Measurements from ENCODE around the gene BTBD9. TPM values are rescaled to one million over a fixed set of nuclear protein-coding genes. Genes with fewer than 3 reads are reported as not detected.

The BTBD9 gene
- polyA plus RNA-seq, 2 of the 4 experiments (the other 2 are of a cell fraction), result 2.3 to 4.6 TPM

- 90% methylated on average over 2 of the region's 2 CpGs for WGBS (ENCODE audit: missing lambda C conversion rate)
Measured at GRCh38 chr6:38364775-38365174, 275.0 kb downstream of the BTBD9 start.

GRCh38 chr6:38364127-38364526 is 275.6 kb downstream of the BTBD9 start:
- H3K4me2 ChIP-seq, result no peak overlapping the region
- ChIA-PET CTCF (no interaction called here), POLR2A (no interaction called here)
- H3K27ac ChIP-seq, result no peak overlapping the region
- no peaks in the 10 kb centered on the region for H3K9me3 ChIP-seq
- no peak for TF ChIP-seq EP300 (IDR thresholded peaks at IDR 0.05)
- DNase-seq (ENCODE audit: low read depth in 1 of 2, low spot score in 1 of 2) (no peak), FAIRE-seq (no peak), ATAC-seq (no peak)
- H3K4me3 ChIP-seq, result no peak overlapping the region
- WGBS (ENCODE audit: missing lambda C conversion rate), result 85% methylated on average over 3 of the region's 3 CpGs
- no peaks in the 10 kb centered on the region; the same call in 2 of the 3 replicates for H3K4me1 ChIP-seq

More at GRCh38 chr6:38364775-38365174, 275.0 kb downstream of the BTBD9 start:
- Histone ChIP-seq H3K4me2 (no peak overlapping the region), H3K4me3 (no peak overlapping the region), H3K4me1 (no peaks in the 10 kb centered on the region), H3K27ac (no peak overlapping the region), H3K9me3 (no peaks in the 10 kb centered on the region)
- ChIA-PET CTCF (no interaction called here), POLR2A (no interaction called here)
- ATAC-seq, result no peak
- no peak for DNase-seq (ENCODE audit: low read depth in 1 of 2, low spot score in 1 of 2)
- TF ChIP-seq HOXA7 (CRISPR knock-in tag; IDR thresholded peaks at IDR 0.05) (no peak), GATA3 (IDR thresholded peaks at IDR 0.05; ENCODE audit: borderline replicate concordance) (no peak), RARB (CRISPR knock-in tag; IDR thresholded peaks at IDR 0.05) (no peak), RAD21 (conservative IDR thresholded peaks at IDR 0.05 in 1 of 2, IDR thresholded peaks at IDR 0.05 in 1 of 2) (no peak), EHMT2 (IDR thresholded peaks at IDR 0.05; ENCODE audit: low read depth) (no peak), MAX (IDR thresholded peaks at IDR 0.05) (no peak)
- no peak for FAIRE-seq

- TF ChIP-seq EHMT2 (IDR thresholded peaks at IDR 0.05; ENCODE audit: low read depth) (no peak), MAFK (IDR thresholded peaks at IDR 0.05; ENCODE audit: partially characterized antibody) (no peak)
- ChIA-PET CTCF (no interaction called here), POLR2A (no interaction called here)
- DNase-seq (ENCODE audit: low read depth in 1 of 2, low spot score in 1 of 2), result no peak
- no peak for ATAC-seq
- 30% methylated on average over 4 of the region's 4 CpGs for WGBS (ENCODE audit: missing lambda C conversion rate)
- Histone ChIP-seq H3K4me1 (peaks cover 9% of the 10 kb centered on the region; the same call in 2 of the 3 replicates), H3K9me3 (no peaks in the 10 kb centered on the region), H3K4me3 (no peak overlapping the region), H3K27ac (no peak overlapping the region), H3K4me2 (no peak overlapping the region)
- no peak for FAIRE-seq
Measured at GRCh38 chr6:38355519-38355918, 284.2 kb downstream of the BTBD9 start.

GRCh38 chr6:38354905-38355304 is 284.8 kb downstream of the BTBD9 start:
- no peak overlapping the region for H3K4me2 ChIP-seq
- 100% methylated on average over 1 of the region's 1 CpG for WGBS (ENCODE audit: missing lambda C conversion rate)
- DNase-seq (ENCODE audit: low read depth in 1 of 2, low spot score in 1 of 2), result no peak
- POLR2A ChIA-PET, result no interaction called here
- no peak overlapping the region for H3K4me3 ChIP-seq
- H3K4me1 ChIP-seq, result peaks cover 9% of the 10 kb centered on the region; the same call in 2 of the 3 replicates
- ATAC-seq, result no peak
- CTCF ChIA-PET, result no interaction called here
- no peak for TF ChIP-seq ATOH8 (CRISPR knock-in tag; IDR thresholded peaks at IDR 0.05; ENCODE audit: low read depth)
- no peak for TF ChIP-seq SMC3 (IDR thresholded peaks at IDR 0.05)
- TF ChIP-seq MAX (IDR thresholded peaks at IDR 0.05), result no peak
- TF ChIP-seq JUNB (IDR thresholded peaks at IDR 0.05), result no peak
- no peak for TF ChIP-seq KDM5A (IDR thresholded peaks at IDR 0.05)
- no peak for TF ChIP-seq REST (IDR thresholded peaks at IDR 0.05)
- no peak for TF ChIP-seq NR3C1 (IDR thresholded peaks at IDR 0.05)
- no peak for TF ChIP-seq CEBPB (IDR thresholded peaks at IDR 0.05)
- no peak for TF ChIP-seq FOXS1 (CRISPR knock-in tag; IDR thresholded peaks at IDR 0.05)
- TF ChIP-seq HES2 (IDR thresholded peaks at IDR 0.05), result no peak
- no peak overlapping the region for H3K27ac ChIP-seq
- no peak for FAIRE-seq
- H3K9me3 ChIP-seq, result no peaks in the 10 kb centered on the region

All from A549 (cell line).